ENCODE measurements around the gene MAP1S. TPM values are rescaled to one million over a fixed set of nuclear protein-coding genes. Genes with fewer than 3 reads are reported as not detected.

Gene MAP1S, protein sequence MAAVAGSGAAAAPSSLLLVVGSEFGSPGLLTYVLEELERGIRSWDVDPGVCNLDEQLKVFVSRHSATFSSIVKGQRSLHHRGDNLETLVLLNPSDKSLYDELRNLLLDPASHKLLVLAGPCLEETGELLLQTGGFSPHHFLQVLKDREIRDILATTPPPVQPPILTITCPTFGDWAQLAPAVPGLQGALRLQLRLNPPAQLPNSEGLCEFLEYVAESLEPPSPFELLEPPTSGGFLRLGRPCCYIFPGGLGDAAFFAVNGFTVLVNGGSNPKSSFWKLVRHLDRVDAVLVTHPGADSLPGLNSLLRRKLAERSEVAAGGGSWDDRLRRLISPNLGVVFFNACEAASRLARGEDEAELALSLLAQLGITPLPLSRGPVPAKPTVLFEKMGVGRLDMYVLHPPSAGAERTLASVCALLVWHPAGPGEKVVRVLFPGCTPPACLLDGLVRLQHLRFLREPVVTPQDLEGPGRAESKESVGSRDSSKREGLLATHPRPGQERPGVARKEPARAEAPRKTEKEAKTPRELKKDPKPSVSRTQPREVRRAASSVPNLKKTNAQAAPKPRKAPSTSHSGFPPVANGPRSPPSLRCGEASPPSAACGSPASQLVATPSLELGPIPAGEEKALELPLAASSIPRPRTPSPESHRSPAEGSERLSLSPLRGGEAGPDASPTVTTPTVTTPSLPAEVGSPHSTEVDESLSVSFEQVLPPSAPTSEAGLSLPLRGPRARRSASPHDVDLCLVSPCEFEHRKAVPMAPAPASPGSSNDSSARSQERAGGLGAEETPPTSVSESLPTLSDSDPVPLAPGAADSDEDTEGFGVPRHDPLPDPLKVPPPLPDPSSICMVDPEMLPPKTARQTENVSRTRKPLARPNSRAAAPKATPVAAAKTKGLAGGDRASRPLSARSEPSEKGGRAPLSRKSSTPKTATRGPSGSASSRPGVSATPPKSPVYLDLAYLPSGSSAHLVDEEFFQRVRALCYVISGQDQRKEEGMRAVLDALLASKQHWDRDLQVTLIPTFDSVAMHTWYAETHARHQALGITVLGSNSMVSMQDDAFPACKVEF
- total RNA-seq, result 55.8 TPM

DNA sequence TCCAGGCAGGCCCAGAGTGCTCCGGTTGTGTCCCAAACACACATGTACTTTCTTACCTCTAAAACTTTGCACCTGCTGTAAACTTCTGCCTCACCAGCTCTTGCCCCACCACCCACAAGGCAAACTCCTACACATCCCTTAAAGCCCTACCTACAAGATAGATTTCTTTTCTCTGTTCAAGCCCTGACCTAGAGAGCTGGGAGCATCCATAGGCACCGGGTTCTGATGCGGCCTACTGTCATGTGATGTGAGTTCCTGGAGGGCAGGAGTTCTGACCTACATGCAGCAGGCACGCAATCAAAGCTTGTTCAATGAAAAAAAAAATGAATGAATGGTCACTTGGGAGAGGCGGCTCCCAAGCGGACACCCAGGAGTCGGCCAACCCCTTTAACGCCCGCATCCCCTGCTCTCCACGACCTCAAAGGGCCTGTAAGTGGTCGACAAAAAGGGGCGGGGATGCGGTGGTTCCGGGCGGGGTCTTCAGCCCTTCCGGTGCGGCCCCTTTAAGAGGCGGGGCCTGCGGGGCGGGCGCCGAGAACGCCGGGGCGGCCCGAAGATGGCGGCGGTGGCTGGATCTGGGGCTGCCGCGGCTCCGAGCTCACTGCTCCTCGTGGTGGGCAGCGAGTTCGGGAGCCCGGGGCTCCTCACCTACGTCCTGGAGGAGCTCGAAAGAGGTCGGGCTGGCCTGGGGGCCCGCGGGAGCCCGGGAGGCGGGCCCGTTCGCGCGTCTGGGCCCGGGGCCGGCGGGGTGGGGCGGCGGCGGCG is at the start of gene MAP1S:
Gene MAP1S (plus strand): TSS at position 534 of the 765 bp plus-strand sequence. CDS start 23 bp downstream, at position 557.
- peak; percentile 75 for DNase-seq (ENCODE audit: low spot score)
- ATAC-seq, result peak; percentile 61
- intact Hi-C loops (cut with DNase I), result no loop called here

DNA sequence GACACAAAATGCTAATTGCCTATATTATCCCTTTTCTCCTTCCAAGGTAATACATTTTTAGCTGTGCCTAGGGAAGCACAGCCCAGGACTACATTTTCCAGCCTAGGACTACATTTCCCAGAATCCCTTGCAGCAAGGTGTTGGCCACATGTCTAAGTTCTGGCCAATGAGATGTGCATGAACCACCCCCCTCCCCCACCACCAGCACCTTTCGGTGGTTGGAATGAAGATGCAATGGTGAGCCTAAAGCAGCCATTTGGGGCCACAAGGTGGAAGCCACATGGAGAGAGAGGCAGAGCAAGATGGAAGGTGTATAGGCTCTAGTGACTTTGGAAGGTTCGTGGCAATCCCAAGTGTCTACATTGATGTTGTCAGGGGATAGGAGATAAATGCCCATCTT is 47.4 kb upstream of the MAP1S start:
- intact Hi-C loops (cut with DNase I), result no loop called here
- no peak for ATAC-seq
- no peak for DNase-seq (ENCODE audit: low spot score)

DNA sequence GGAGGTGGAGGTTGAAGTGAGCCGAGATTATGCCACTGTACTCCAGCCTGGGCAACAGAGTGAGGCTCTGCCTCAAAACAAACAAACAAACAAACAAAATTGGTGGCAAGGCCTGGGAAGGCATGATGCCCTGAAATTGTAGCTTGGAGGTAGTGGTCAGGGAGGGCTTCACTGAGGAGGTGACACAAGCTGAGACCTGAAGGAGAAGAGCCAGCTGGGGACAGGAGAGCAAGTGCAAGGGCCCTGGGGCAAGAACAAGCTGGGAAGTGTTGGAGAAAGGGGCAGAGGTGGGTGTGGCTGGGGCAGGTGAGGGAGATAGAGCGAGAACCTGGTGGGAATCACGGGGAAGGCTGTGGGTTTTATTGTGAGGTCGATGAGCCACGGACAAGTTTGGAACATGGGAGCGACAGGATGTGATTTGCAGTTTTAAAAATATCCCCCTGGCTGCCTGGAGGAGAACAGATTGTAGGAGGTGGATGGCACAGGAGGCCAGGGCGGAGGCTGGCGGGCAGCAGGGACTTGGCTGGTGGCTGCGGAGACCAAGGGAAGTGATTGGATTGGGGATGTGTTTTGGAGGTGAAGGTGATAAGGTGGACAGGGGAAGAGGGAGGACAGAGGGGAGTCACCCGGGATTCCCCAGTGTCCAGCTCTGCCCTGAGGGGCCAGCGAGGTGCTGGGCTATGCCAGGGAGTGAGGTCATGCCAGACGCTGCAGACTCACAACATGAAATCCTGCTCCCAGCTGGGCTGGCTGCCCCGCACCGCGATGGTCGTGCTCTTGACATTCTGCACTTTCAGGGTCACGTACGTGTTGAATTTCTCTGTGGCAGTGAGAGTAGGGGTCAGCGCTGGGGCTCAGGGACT is 45.1 kb upstream of the MAP1S start:
- no peak for ATAC-seq
- intact Hi-C loops (cut with DNase I), result no loop called here

DNA sequence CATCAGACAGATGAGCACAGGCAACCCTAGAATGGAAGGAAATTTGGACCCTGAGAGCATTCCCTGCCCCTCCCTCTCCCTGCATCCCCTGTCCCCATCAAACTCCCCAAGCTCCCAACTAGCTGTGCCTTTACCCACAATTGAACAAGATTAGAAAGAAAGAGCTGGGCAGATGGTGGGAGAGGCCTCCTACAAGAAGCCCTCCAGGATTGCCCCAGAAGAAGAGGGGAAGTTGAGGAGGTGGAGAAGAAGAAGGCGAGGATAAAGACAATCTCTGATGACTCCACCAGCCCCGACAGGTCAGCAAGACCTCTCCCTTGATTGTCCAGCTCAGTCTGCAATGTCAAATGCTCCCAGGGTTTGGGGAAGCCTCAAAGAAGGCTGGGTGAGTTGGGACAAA is 43.0 kb upstream of the MAP1S start:
- ATAC-seq (no peak), DNase-seq (ENCODE audit: low spot score) (no peak)
- intact Hi-C loops (cut with DNase I), result no loop called here

More for the DNA sequence above, 45.1 kb upstream of the MAP1S start:
- no peak for DNase-seq (ENCODE audit: low spot score)

DNA sequence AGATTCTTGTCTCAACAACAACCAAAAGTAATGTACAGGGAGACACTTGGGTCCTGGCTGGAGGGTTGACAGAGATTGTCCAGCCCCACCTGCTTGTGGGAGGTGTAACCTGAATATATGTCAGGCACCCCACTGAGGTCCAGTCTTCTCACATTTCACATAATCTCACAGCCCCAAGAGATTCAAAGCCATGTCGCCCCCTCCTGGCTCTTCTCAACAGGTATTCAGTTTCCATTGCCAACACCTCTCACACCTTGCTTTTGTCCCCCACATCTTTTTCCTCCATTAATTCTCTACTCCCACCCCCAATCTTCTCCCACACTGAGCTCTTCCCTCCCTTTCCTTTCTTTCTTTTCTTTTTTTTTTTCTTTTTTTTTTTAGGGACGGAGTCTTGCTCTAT is 42.3 kb upstream of the MAP1S start:
- DNase-seq (ENCODE audit: low spot score), result no peak
- no peak for ATAC-seq
- intact Hi-C loops (cut with DNase I), result no loop called here

DNA sequence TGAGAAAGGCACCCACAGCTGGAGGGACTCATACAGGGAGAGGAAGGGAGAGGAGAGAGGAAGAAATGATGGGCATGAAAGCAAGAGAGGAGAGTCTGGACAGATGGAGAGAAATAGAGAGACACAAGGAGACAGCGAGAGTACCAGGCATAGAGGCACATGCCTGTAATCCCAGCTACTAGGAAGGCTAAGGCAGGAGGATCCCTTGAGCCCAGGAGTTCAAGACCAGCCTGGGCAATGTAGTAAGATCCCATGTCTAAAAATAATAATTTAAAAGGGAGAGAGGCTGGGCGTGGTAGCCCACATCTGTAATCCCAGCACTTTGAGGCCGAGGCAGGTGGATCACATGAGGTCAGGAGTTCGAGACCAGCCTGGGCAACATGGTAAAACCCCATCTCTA is 40.4 kb upstream of the MAP1S start:
- DNase-seq (ENCODE audit: low spot score), result no peak
- intact Hi-C loops (cut with DNase I), result no loop called here
- no peak for ATAC-seq

DNA sequence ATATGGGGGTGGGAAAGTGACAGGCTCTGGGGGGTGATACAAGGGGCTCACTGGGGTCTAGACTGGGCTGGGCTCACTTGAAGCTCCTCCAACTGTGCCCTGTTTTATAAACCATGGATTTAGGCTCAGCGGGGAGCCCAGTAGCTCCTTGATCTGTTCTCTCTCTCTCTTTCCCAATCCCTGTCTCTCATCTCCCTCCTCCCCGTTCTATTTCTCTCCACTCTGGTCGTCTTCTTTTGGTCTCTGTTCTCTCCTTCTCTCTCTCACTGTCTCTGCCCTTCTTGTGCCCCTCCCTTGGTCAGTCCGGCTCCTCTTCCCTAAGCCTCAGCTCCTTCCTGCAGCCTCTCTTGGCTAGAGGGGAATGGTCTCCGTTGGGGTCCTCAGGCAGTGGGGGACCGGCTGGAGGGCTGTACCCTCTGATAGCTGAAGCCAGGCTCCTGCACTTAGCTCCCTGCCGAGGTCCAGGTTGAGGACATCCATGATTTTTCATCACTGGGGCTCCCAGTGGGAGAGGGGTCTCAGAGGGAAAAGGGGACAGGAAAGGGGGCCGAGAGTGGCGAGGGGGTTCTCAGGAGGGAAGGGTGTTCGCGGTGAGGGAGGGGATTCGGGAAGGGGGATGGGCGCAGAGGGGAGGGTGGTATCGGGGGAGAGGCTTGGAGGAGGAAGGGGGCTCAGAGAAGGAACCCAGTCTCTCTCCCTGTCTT is 39.6 kb upstream of the MAP1S start:
- intact Hi-C loops (cut with DNase I), result no loop called here
- DNase-seq (ENCODE audit: low spot score), result no peak

DNA sequence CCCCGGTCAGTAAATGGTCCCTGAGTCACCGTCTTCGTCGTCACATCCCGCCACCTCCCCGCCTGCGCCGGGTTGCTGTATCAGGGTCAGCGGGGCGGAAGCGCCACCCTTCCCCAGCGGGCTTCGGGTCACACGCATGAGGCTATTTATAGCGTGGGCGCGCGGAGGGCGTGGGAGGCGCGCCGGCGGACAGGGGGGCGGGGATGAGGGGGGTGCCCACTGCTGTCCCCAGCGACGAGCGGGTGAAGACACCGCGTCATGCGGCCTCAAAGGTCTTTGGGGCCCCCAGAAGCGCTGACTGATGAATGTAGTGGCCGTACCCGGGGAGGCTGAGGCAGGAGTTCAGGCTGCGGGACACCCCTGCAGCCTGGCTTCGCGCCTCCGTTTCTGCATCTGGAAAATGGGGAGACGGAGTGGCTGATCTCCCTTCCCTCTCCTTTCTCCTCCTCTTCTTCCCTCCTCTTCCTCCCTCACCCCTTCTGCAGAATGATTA is 39.0 kb upstream of the MAP1S start:
- ATAC-seq (peak; percentile 90), DNase-seq (ENCODE audit: low spot score) (peak; percentile 74)
- intact Hi-C loops (cut with DNase I), result no loop called here

More for the DNA sequence above, 39.6 kb upstream of the MAP1S start:
- ATAC-seq, result no peak

DNA sequence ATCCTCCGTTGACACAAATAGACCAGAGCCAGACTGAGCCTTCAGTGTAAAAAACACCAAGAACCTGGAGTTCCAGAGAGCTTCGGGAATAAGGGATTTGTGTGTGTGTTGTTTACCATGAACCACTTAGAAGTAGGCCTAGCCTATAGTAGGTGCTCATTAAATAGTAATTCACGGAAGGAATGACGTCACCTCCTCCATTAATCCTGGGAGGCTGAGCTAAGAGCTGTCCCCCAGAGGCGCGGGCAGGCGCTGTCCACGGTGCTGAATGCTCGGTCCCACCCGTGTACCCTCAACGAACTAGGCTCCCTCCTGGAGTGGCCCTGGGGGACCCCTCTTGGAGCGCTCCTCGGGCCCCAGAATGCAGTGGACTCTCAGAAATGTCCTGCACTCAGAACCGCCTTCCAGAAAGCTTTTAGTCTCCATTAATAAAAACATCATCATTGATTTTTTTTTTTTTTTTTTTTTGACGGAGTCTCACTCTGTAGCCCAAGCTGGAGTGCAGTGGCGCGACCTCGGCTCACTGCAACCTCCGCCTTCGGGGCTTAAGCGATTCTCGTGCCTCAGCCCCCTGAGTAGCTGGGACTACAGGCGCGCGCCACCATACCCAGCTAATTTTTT is 37.7 kb upstream of the MAP1S start:
- intact Hi-C loops (cut with DNase I), result no loop called here
- DNase-seq (ENCODE audit: low spot score) (no peak), ATAC-seq (peak; percentile 50)

DNA sequence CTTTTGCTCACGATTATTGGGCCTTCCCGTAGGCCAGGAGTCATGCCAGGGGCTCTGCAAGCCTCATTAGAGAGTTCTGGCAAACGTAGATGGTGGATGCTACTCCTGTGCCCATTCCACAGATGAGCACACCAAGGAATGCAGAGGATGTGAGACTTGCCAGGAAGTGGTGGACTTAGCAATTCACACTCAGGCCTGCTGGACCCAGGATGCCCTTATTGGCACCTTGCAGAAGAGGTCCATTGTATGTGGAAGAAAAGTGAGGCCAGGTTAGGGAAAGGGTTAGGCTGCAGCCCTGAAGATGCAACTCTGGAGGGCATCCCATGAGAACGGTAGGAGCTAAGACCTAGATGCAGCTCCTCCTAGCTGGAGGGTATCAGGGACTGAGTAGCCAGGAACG is 37.0 kb upstream of the MAP1S start:
- intact Hi-C loops (cut with DNase I), result no loop called here
- ATAC-seq (no peak), DNase-seq (ENCODE audit: low spot score) (no peak)

DNA sequence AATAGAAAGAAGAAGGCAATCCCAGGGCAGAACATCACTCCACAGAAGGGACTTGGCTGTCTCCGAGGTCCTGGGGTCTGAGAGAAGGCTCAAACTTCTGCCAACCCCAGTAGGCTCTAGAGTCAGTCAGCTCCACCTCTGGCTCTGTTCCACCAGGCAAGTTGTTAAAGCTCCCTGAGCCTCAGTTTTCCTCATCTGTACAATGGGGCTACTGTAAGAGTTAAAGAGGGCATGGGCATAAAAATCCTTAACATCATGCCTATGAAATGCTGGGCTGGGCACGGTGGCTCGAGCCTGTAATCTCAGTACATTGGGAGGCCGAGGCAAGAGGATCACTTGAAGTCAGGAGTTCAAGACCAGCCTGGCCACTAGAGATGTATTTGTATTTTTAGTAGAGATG is 36.2 kb upstream of the MAP1S start:
- DNase-seq (ENCODE audit: low spot score), result no peak
- no peak for ATAC-seq
- intact Hi-C loops (cut with DNase I), result no loop called here

DNA sequence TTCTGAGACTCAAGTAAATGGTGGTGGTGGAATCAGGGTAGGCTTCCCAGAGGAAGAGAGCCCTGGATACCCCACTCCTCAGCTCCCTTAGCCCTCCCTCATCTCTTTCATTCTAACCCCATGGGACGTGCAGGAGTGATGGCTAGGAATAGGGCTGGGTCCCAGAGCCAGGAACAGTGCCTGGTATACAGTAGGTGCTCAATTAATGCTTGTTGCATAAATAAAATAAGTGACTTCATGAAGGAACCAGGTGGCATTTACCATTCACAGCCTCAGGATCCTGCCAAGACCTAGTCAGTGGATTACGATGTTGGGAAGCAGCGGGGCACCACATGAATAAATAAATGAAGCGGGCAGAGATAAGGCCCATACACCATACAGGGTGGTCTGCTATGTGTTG is 35.0 kb upstream of the MAP1S start:
- ATAC-seq (no peak), DNase-seq (ENCODE audit: low spot score) (no peak)
- intact Hi-C loops (cut with DNase I), result no loop called here

DNA sequence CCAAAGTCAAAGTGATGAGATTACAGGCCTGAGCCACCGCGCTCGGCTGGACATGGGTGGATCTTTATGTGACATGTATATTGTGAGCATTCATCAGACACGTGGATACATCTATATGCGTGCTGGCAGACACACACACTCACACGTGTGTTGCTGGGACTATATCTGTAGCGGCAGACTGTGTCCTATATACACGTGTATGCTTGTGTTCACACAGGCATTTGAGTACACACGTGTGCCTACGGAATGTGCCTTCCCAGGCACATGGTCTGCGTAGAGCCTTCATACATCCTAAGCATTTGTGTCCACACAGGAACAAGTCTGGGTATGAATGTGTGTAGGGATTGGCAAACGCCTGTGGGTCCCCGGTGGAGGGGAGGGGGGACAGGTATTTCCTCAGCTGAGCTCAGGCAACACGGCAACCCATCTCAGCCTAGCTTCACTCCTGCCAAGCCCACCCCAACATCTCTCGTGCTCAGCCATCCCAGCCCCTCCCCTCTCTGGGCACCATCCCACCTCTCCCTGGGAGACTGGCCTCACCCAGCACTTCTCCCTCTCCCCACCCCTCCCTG is 33.7 kb upstream of the MAP1S start:
- intact Hi-C loops (cut with DNase I), result no loop called here
- ATAC-seq (no peak), DNase-seq (ENCODE audit: low spot score) (no peak)

DNA sequence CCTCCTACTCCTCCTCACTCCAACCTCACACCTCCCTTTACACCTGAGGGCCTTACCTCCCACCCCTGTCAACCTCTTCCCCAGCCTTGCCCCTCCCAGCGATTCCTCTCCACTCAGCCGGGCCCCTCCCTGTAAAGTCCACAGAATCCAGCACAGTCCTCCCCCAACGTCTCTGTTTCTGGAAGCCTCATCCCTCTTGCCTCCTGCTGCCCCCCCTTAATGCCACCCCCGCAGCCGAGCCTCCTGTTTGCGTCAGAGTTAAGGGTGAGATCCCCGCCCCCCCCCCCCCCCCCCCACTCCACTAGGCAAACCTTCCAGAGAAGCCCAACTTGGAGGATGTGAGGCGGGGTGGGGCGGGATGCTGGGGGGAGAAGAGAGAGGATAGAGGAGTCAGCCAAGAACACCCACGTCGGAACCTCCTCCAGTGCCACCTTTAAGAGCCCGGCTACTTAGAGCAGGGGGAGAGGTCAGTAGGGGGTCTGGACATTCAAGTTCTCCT is 33.2 kb upstream of the MAP1S start:
- ATAC-seq, result no peak
- intact Hi-C loops (cut with DNase I), result no loop called here

DNA sequence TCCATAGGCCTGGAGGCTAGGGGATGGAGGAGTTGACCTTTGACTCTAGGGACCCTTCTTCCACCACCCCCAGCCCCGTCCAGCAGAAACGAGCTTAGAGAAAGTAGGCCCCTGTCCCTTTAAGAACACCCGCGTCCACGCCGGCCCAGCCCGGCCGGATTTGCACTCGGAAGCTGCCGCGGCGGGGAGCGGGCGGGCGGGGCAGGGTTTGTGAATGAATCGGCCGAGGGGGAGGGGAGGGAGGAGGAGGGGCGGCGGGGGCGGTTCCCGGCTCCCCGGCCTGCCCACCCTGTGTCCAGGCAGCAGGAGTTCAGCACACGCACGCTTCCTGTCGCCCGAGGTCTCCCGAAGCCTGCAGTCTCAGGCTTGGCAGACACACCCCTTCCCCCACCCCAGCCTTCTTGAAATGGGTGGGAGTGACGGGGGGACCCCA is 32.7 kb upstream of the MAP1S start:
- no peak for ATAC-seq
- intact Hi-C loops (cut with DNase I), result no loop called here
- no peak for DNase-seq (ENCODE audit: low spot score)

More for the DNA sequence above, 33.2 kb upstream of the MAP1S start:
- no peak for DNase-seq (ENCODE audit: low spot score)

DNA sequence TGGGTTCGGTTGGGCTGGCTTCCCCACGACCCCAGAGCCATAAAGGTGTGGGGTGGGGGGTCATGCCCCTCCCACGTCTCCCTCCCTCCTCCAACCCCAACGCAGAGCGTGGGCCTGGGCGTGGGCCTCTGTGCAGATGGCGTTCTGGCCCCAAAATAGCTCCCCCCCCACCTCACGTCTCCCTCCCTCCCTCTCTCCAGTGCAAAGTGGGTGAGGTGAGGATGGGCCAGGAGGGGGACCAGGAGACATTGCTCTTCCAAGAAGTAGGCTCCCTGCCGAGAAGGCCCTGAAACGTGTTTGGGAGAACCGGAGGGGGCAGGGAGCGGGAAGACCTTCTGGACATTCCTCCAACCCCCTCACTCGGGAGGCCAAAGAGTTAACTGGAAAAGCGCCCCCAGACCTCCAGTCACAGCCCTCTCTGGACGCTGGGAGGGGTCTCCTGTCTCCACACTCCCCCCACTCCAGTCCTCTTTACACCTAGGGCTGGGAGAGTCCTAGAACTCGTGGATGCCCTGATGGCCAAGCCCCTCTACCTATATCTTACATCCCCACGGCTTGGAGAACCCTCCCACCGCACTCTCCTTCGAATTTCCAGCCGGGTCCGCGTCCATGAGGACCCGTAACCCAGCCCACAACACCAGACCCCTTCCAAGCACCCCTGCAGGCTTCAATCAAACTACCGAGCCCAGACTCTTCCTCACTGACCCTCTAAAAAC is 32.0 kb upstream of the MAP1S start:
- DNase-seq (ENCODE audit: low spot score) (no peak), ATAC-seq (no peak)
- intact Hi-C loops (cut with DNase I), result no loop called here
